GM12873 (cell line): ENCODE measurements around the gene WT1.

Source experiments
- CTCF ChIP-seq: IDR thresholded peaks from 2 replicates; pipeline ENCODE4 v1.5.1; 2012; ENCODE audit warnings: low read depth, mild to moderate bottlenecking, moderate library complexity, low read length, control low read depth; ENCODE audit not compliant: insufficient read depth; ENCODE audit errors: missing control alignments

WT1 gene

DNA sequence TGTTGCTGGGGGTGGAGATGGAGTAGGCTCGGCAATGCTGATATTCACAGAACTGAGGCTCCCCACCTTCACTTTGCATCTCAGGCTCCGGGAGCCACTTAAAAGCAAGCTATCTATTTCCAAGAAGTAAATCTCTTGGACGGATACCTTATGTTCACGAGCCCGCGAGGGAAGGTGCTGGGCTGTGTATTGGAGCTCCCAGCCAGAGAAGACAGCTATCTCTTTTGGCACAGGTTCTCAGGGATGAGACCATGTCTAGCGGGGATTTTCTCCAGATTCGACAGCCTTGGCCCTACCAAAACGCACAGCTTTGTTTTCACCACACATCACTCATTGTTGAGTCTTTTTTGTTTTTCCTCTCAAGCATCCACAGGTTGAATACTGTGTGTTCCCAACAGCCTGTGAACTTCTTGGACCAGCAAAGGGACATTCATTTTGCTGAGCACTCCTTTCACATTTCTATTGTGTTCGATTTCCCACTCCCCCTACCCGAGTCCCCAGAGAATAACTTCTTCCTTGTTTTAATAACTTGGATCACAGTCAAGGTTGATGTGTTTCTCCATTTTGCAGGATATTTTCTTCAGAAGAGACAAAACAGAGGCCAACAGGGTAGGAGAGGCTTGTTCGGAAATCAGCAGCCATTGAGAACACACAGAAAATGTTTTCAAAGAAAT is 23.3 kb downstream of the WT1 start:
- TF ChIP-seq CTCF, result no peak

DNA sequence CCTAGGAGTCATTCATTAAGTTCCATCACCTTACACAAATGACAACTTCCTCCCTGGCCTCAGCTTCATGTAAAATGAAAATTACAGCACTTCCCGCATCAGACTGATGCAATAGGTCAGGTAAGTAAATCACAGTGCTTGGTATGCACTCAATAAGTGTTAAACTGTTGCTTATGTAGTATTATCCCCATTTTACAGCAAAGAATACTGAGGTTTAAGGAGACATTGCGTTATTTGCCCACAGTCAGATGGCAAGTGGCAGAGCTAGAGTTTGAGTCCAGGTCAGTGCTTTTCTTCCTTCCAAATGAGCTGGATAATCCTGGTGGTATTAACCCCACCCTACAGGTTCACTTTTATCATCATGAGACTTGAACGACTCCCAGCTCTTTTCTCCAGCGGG is 29.7 kb downstream of the WT1 start:
- TF ChIP-seq CTCF, result no peak

- no peak for TF ChIP-seq CTCF
Observed at GRCh38 chr11:32402836-32403235, 32.5 kb downstream of the WT1 start.

DNA sequence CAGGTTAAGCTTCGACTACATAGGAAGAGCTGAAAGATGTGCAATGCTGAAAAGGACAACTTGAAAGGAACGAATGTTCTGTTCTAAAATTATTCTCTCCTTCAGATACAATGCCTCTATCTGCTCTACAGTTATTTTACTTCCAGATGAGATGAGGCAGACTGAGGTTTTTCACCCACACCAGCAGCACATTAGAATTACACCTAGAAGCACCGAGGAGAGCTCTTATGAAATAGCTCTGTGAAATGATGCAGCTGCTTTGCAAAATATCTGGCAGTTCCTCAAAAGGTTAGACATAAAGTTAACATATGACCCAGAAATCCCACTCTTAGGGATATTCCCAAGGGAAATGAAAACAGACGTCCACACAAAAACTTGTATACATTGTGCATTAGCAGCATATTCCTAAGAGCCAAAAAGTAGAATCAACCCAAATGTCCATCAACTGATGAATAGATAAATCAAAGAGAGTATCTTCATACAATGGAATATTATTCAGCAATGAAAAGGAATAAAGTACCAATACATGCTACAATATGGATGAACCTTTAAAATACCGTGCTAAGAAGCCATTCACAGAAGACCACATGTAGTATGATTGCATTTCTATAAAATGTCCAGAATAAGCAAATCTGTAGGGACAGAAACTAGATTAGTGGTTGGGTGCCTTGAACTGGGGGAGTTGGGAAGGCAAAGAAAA is 34.5 kb downstream of the WT1 start:
- TF ChIP-seq CTCF, result no peak

DNA sequence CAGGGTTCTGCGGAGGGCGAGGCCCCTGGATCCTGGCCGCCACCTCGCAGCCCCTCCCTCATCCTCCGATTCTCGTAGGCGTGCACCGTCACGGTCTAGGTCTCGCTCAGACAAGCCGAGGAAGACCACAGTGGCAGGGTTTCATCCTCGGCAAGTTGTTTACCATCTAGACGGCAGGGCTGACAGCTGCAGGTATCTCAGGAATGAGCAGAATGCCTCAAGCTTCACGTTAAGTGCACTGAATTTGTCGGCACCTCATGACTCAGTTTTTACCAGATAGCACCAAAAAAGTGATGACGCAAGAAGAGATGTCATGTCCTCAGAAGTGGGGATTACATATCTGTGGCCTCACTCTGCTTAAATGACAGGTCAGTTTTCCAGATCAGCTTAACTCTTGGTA is 35.1 kb downstream of the WT1 start:
- no peak for TF ChIP-seq CTCF

- no peak for TF ChIP-seq CTCF
Observed at GRCh38 chr11:32396991-32397390, 38.3 kb downstream of the WT1 start.

DNA sequence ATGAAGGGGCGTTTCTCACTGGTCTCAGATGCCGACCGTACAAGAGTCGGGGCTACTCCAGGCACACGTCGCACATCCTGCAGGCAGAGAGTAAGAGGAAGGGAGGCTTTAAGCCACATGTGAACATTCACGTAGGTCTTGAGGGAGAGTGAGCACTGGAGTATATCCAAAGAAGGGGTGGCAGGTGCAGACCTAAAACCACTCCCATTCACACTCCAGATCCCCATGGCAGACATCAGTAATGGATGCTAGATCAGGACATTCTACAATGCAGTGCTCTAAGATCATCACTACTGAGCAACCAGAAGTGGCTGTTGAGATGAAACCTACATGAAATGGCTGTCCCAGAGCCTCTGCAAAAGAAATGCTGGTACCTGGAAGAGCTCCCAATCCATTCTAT is 39.0 kb downstream of the WT1 start:
- TF ChIP-seq CTCF, result no peak
